WTC11 (cell line): Measurements from ENCODE around the gene GPA33. TPM values are rescaled to one million over a fixed set of nuclear protein-coding genes. Genes with fewer than 3 reads are reported as not detected.

Experiments
- ATAC-seq: fragments of 200-7000 bp; cut with Tn5 transposase; 2 replicates; pipeline ENCODE4 v1.10.0; 2021; ENCODE audit warnings: mild to moderate bottlenecking, moderate library complexity
- CTCF ChIA-PET: fragments of 300-600 bp; sonication (Branson Sonifier 250); formaldehyde crosslinking; loops from one replicate; lab custom pipeline; 2021; ENCODE audit warnings: antibody characterized with exemption; lab: Charles Lee
- POLR2A ChIA-PET: fragments of 350-600 bp; sonication (Branson Sonifier 250); formaldehyde crosslinking; loops from one replicate; lab custom pipeline; 2021; ENCODE audit warnings: antibody characterized with exemption; lab: Charles Lee
- DNase-seq: peaks from one replicate; pipeline ENCODE4 v3.0.0; 2021; ENCODE audit warnings: low spot score
- H3K27ac Mint-ChIP-seq: 2 replicates; pipeline ENCODE4 v1.8.0; 2021; ENCODE audit warnings: mixed read lengths
- H3K27me3 Mint-ChIP-seq: 2 replicates; pipeline ENCODE4 v1.8.0; 2021; ENCODE audit warnings: low read depth, mild to moderate bottlenecking, moderate library complexity, mixed read lengths
- H3K36me3 Mint-ChIP-seq: 2 replicates; pipeline ENCODE4 v1.8.0; 2021; ENCODE audit warnings: mixed read lengths
- H3K4me1 Mint-ChIP-seq: 2 replicates; pipeline ENCODE4 v1.8.0; 2022; ENCODE audit warnings: mixed read lengths
- H3K4me3 Mint-ChIP-seq: 2 replicates; pipeline ENCODE4 v1.8.0; 2021; ENCODE audit warnings: mild to moderate bottlenecking, moderate library complexity, mixed read lengths
- H3K9me3 Mint-ChIP-seq: 2 replicates; pipeline ENCODE4 v1.8.0; 2021; ENCODE audit warnings: mixed read lengths
- ETV6 ChIP-seq: sonication (generic); formaldehyde crosslinking; IDR thresholded peaks from 2 replicates; pipeline ENCODE4 v1.8.1; 2022; ENCODE audit warnings: mild to moderate bottlenecking, missing genetic modification reagents
- GABPB1 ChIP-seq: sonication (generic); formaldehyde crosslinking; IDR thresholded peaks from 2 replicates; pipeline ENCODE4 v1.8.1; 2023; ENCODE audit warnings: mild to moderate bottlenecking, missing genetic modification reagents
- GTF2I ChIP-seq: fragments of 250-450 bp; sonication (Bioruptor Pico); conservative IDR thresholded peaks from 2 replicates; pipeline ENCODE4 v1.4.0; 2021; ENCODE audit warnings: mild to moderate bottlenecking
- JUN ChIP-seq: sonication (generic); formaldehyde crosslinking; IDR thresholded peaks from 2 replicates; pipeline ENCODE4 v1.8.0; 2023; ENCODE audit warnings: mild to moderate bottlenecking, missing genetic modification reagents
- KAT7 ChIP-seq: sonication (generic); formaldehyde crosslinking; IDR thresholded peaks from 2 replicates; pipeline ENCODE4 v1.8.1; 2023; ENCODE audit warnings: missing genetic modification reagents, mild to moderate bottlenecking, borderline replicate concordance
- MXD4 ChIP-seq: fragments of 250-450 bp; sonication (Bioruptor Pico); IDR thresholded peaks from 2 replicates; pipeline ENCODE4 v1.8.0; 2021; ENCODE audit warnings: mild to moderate bottlenecking, moderate library complexity, borderline replicate concordance
- NR3C1 ChIP-seq: sonication (generic); formaldehyde crosslinking; conservative IDR thresholded peaks from 2 replicates; pipeline ENCODE4 v1.8.1; 2023; ENCODE audit warnings: low read depth, mild to moderate bottlenecking, missing genetic modification reagents
- OVOL2 ChIP-seq: fragments of 250-450 bp; sonication (Bioruptor Pico); IDR thresholded peaks from 2 replicates; pipeline ENCODE4 v1.9.0; 2021; ENCODE audit warnings: mild to moderate bottlenecking, borderline replicate concordance
- PRRX2 ChIP-seq: fragments of 250-450 bp; sonication (Bioruptor Pico); IDR thresholded peaks from 2 replicates; pipeline ENCODE4 v1.8.0; 2021; ENCODE audit warnings: mild to moderate bottlenecking
- ZNF263 ChIP-seq: sonication (generic); formaldehyde crosslinking; IDR thresholded peaks from 2 replicates; pipeline ENCODE4 v1.8.1; 2022; ENCODE audit warnings: low read depth, mild to moderate bottlenecking, moderate library complexity, missing genetic modification reagents
- ZNF396 ChIP-seq: fragments of 250-450 bp; sonication (Bioruptor Pico); IDR thresholded peaks from 2 replicates; pipeline ENCODE4 v1.8.0; 2021; ENCODE audit warnings: mild to moderate bottlenecking, moderate library complexity, borderline replicate concordance
- total RNA-seq: library from RNA; stranded (reverse); gene quantifications from 3 replicates; pipeline ENCODE4 v1.2.3, GENCODE V29; 2021
- TF ChIP-seq, protein P1 (sequence below): sonication (generic); formaldehyde crosslinking; IDR thresholded peaks from 2 replicates; pipeline ENCODE4 v1.8.1; 2023; ENCODE audit warnings: mild to moderate bottlenecking, missing genetic modification reagents, moderate library complexity
- TF ChIP-seq, protein P2 (sequence below): sonication (generic); formaldehyde crosslinking; IDR thresholded peaks from 2 replicates; pipeline ENCODE4 v1.8.0; 2022; ENCODE audit warnings: missing genetic modification reagents
- TF ChIP-seq, protein P3 (sequence below): sonication (generic); formaldehyde crosslinking; conservative IDR thresholded peaks from 2 replicates; pipeline ENCODE4 v1.8.1; 2023; ENCODE audit warnings: mild to moderate bottlenecking, low read depth, missing genetic modification reagents, moderate library complexity
- TF ChIP-seq, protein P4 (sequence below): sonication (generic); formaldehyde crosslinking; IDR thresholded peaks from 2 replicates; pipeline ENCODE4 v1.8.0; 2023; ENCODE audit warnings: missing genetic modification reagents, mild to moderate bottlenecking, borderline replicate concordance
- TF ChIP-seq, protein P5 (sequence below): sonication (generic); formaldehyde crosslinking; IDR thresholded peaks from 2 replicates; pipeline ENCODE4 v1.8.1; 2022; ENCODE audit warnings: low read depth, missing genetic modification reagents, borderline replicate concordance
- TF ChIP-seq, protein P6 (sequence below): fragments of 200-600 bp; IDR thresholded peaks from 2 replicates; pipeline ENCODE4 v1.8.0; 2022; ENCODE audit warnings: antibody characterized with exemption

The GPA33 gene
- total RNA-seq, 1 experiment from 2014 or later = 0.63 TPM

DNA sequence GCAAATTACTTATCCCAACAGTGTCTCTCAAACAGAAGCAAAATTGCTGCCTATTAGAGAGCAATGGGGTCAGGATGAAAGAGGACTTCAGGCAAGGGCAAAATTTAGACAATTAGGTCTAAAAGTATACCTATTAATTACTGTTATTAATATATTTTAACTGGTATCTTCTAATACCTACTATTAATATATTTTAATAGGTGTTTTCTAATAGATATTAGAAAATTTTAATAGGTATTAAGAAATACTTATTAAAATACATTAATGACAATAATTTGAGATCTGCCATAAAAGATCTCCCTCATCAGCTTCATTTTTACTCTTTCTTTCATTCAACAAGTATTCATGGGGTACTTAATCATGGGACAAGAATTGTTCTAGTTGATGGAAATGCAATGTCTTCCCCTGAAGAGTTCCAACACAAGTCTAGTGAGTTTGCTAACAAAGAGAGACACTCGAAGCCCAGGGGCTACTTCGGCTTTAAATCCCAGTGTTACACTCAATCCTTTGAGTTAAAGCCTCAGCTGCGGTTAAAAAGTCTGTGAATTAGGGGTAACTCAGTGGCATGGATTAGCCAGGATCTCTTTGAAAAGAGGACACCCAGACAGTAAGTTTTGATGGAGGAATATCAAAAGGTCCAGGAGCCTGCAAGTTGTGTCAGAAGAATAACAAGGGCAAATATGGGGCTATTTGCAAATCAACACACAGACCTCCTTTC lies 47.8 kb upstream of the GPA33 start (continued):
- TF ChIP-seq PRRX2 (CRISPR knock-in tag) (no peak), ETV6 (CRISPR knock-in tag) (no peak), ZNF263 (CRISPR knock-in tag) (no peak), OVOL2 (CRISPR knock-in tag) (no peak), KAT7 (CRISPR knock-in tag) (no peak)
- TF ChIP-seq, protein P1, sequence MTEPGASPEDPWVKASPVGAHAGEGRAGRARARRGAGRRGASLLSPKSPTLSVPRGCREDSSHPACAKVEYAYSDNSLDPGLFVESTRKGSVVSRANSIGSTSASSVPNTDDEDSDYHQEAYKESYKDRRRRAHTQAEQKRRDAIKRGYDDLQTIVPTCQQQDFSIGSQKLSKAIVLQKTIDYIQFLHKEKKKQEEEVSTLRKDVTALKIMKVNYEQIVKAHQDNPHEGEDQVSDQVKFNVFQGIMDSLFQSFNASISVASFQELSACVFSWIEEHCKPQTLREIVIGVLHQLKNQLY (CRISPR knock-in tag) = no peak

DNA sequence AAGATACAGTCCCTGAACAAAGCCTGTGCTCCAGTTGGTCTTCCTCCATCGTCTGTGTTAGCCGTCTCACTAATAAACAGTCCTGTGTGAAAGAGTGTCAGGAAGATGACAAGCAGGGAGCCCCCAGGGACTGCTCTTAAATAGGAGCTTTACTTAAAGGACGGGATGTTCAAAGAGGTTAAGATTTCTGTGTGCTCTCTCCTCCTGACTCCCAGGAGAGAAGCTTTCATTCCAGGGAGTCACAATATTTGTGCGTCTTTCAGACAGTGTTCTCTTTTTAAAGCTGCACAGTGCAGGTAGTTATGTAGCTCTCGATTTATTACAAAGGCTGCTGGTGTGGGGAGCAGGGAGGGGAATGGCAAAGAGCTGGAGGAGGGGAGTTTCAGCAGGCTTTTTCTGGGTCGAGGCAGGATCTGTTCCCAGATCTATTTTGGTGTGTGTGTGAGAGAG lies 47.2 kb upstream of the GPA33 start:
- peaks cover 54% of the 10 kb centered on the region for H3K4me1 Mint-ChIP-seq
- ChIA-PET CTCF (interaction anchor here (1.1 to 5.2 kb wide), 3 partner anchors 13 to 83 kb away, joined by 3 to 19 read pairs (median 5); partner anchors contain the start of gene POU2F1), POLR2A (interaction anchor here (1.9 kb wide), 1 partner anchor 83 kb away, joined by 5 read pairs; no protein-coding TSS in a partner anchor)
- peaks cover 4% of the 10 kb centered on the region for H3K36me3 Mint-ChIP-seq
- DNase-seq (no peak), ATAC-seq (no peak)
- no peaks in the 10 kb centered on the region; the same call in none of the 2 replicates for H3K27me3 Mint-ChIP-seq
- peak overlapping the region; percentile 57; the same call in 1 of the 2 replicates for H3K27ac Mint-ChIP-seq
- H3K9me3 Mint-ChIP-seq = peaks cover 9% of the 10 kb centered on the region
- no peak overlapping the region for H3K4me3 Mint-ChIP-seq
- TF ChIP-seq, protein P2, sequence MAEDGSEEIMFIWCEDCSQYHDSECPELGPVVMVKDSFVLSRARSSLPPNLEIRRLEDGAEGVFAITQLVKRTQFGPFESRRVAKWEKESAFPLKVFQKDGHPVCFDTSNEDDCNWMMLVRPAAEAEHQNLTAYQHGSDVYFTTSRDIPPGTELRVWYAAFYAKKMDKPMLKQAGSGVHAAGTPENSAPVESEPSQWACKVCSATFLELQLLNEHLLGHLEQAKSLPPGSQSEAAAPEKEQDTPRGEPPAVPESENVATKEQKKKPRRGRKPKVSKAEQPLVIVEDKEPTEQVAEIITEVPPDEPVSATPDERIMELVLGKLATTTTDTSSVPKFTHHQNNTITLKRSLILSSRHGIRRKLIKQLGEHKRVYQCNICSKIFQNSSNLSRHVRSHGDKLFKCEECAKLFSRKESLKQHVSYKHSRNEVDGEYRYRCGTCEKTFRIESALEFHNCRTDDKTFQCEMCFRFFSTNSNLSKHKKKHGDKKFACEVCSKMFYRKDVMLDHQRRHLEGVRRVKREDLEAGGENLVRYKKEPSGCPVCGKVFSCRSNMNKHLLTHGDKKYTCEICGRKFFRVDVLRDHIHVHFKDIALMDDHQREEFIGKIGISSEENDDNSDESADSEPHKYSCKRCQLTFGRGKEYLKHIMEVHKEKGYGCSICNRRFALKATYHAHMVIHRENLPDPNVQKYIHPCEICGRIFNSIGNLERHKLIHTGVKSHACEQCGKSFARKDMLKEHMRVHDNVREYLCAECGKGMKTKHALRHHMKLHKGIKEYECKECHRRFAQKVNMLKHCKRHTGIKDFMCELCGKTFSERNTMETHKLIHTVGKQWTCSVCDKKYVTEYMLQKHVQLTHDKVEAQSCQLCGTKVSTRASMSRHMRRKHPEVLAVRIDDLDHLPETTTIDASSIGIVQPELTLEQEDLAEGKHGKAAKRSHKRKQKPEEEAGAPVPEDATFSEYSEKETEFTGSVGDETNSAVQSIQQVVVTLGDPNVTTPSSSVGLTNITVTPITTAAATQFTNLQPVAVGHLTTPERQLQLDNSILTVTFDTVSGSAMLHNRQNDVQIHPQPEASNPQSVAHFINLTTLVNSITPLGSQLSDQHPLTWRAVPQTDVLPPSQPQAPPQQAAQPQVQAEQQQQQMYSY = no peak
- TF ChIP-seq, protein P3, sequence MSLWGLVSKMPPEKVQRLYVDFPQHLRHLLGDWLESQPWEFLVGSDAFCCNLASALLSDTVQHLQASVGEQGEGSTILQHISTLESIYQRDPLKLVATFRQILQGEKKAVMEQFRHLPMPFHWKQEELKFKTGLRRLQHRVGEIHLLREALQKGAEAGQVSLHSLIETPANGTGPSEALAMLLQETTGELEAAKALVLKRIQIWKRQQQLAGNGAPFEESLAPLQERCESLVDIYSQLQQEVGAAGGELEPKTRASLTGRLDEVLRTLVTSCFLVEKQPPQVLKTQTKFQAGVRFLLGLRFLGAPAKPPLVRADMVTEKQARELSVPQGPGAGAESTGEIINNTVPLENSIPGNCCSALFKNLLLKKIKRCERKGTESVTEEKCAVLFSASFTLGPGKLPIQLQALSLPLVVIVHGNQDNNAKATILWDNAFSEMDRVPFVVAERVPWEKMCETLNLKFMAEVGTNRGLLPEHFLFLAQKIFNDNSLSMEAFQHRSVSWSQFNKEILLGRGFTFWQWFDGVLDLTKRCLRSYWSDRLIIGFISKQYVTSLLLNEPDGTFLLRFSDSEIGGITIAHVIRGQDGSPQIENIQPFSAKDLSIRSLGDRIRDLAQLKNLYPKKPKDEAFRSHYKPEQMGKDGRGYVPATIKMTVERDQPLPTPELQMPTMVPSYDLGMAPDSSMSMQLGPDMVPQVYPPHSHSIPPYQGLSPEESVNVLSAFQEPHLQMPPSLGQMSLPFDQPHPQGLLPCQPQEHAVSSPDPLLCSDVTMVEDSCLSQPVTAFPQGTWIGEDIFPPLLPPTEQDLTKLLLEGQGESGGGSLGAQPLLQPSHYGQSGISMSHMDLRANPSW = no peak
- TF ChIP-seq KAT7 (CRISPR knock-in tag) = no peak
- TF ChIP-seq GABPB1 (CRISPR knock-in tag) = no peak
- TF ChIP-seq, protein P4, sequence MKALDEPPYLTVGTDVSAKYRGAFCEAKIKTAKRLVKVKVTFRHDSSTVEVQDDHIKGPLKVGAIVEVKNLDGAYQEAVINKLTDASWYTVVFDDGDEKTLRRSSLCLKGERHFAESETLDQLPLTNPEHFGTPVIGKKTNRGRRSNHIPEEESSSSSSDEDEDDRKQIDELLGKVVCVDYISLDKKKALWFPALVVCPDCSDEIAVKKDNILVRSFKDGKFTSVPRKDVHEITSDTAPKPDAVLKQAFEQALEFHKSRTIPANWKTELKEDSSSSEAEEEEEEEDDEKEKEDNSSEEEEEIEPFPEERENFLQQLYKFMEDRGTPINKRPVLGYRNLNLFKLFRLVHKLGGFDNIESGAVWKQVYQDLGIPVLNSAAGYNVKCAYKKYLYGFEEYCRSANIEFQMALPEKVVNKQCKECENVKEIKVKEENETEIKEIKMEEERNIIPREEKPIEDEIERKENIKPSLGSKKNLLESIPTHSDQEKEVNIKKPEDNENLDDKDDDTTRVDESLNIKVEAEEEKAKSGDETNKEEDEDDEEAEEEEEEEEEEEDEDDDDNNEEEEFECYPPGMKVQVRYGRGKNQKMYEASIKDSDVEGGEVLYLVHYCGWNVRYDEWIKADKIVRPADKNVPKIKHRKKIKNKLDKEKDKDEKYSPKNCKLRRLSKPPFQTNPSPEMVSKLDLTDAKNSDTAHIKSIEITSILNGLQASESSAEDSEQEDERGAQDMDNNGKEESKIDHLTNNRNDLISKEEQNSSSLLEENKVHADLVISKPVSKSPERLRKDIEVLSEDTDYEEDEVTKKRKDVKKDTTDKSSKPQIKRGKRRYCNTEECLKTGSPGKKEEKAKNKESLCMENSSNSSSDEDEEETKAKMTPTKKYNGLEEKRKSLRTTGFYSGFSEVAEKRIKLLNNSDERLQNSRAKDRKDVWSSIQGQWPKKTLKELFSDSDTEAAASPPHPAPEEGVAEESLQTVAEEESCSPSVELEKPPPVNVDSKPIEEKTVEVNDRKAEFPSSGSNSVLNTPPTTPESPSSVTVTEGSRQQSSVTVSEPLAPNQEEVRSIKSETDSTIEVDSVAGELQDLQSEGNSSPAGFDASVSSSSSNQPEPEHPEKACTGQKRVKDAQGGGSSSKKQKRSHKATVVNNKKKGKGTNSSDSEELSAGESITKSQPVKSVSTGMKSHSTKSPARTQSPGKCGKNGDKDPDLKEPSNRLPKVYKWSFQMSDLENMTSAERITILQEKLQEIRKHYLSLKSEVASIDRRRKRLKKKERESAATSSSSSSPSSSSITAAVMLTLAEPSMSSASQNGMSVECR (CRISPR knock-in tag) = no peak
- no peak for TF ChIP-seq NR3C1 (CRISPR knock-in tag)
- TF ChIP-seq, protein P5, sequence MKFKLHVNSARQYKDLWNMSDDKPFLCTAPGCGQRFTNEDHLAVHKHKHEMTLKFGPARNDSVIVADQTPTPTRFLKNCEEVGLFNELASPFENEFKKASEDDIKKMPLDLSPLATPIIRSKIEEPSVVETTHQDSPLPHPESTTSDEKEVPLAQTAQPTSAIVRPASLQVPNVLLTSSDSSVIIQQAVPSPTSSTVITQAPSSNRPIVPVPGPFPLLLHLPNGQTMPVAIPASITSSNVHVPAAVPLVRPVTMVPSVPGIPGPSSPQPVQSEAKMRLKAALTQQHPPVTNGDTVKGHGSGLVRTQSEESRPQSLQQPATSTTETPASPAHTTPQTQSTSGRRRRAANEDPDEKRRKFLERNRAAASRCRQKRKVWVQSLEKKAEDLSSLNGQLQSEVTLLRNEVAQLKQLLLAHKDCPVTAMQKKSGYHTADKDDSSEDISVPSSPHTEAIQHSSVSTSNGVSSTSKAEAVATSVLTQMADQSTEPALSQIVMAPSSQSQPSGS = no peak
- TF ChIP-seq, protein P6, sequence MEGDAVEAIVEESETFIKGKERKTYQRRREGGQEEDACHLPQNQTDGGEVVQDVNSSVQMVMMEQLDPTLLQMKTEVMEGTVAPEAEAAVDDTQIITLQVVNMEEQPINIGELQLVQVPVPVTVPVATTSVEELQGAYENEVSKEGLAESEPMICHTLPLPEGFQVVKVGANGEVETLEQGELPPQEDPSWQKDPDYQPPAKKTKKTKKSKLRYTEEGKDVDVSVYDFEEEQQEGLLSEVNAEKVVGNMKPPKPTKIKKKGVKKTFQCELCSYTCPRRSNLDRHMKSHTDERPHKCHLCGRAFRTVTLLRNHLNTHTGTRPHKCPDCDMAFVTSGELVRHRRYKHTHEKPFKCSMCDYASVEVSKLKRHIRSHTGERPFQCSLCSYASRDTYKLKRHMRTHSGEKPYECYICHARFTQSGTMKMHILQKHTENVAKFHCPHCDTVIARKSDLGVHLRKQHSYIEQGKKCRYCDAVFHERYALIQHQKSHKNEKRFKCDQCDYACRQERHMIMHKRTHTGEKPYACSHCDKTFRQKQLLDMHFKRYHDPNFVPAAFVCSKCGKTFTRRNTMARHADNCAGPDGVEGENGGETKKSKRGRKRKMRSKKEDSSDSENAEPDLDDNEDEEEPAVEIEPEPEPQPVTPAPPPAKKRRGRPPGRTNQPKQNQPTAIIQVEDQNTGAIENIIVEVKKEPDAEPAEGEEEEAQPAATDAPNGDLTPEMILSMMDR = no peak
- no peak for TF ChIP-seq MXD4
- no peak for TF ChIP-seq ZNF396
- TF ChIP-seq, protein P1 (CRISPR knock-in tag) = no peak
- no peak for TF ChIP-seq GTF2I
- no peak for TF ChIP-seq JUN (CRISPR knock-in tag)
